ENCODE results near the gene SELENOV. TPM values are rescaled to one million over a fixed set of nuclear protein-coding genes. Genes with fewer than 3 reads are reported as not detected.

The SELENOV gene
- total RNA-seq, 1 donor from 2014 or later = not detected

GRCh38 chr19:39546599-39546998 lies 31.7 kb downstream of the SELENOV start:
- peaks cover 28% of the 10 kb centered on the region for H3K27me3 Mint-ChIP-seq (ENCODE audit: low read depth, unreplicated experiment)
- no peak for TF ChIP-seq EZH2 (IDR thresholded peaks at IDR 0.05; ENCODE audit: insufficient read depth, low read length)
- no peak for TF ChIP-seq CTCF (IDR thresholded peaks at IDR 0.05; ENCODE audit: insufficient read depth, low read depth, low read length)
- no peak for FAIRE-seq

GRCh38 chr19:39550197-39550596 lies 35.3 kb downstream of the SELENOV start:
- Mint-ChIP-seq H3K36me3 (ENCODE audit: low read depth, unreplicated experiment) (no peaks in the 10 kb centered on the region), H3K27me3 (ENCODE audit: low read depth, unreplicated experiment) (peaks cover 49% of the 10 kb centered on the region), H3K4me1 (ENCODE audit: low read depth, unreplicated experiment) (no peaks in the 10 kb centered on the region), H3K4me3 (ENCODE audit: unreplicated experiment) (no peak overlapping the region), H3K9me3 (ENCODE audit: unreplicated experiment) (no peaks in the 10 kb centered on the region), H3K27ac (ENCODE audit: unreplicated experiment) (no peak overlapping the region)
- no peak overlapping the region for H3K9ac ChIP-seq (ENCODE audit: low read length)
- H2AFZ ChIP-seq (ENCODE audit: low read depth, low read length) = no peak overlapping the region
- peaks cover 6% of the 10 kb centered on the region for H3K27me3 ChIP-seq (ENCODE audit: insufficient read depth, low read length)
- H3K4me3 ChIP-seq (ENCODE audit: insufficient read depth, low read depth, low read length) = no peak overlapping the region
- H3K36me3 ChIP-seq (ENCODE audit: insufficient read depth, low read length) = no peaks in the 10 kb centered on the region
- no peaks in the 10 kb centered on the region for H3K4me1 ChIP-seq (ENCODE audit: insufficient read depth, low read length)
- H3K27ac ChIP-seq (ENCODE audit: low read depth, low read length) = no peak overlapping the region
- TF ChIP-seq EZH2 (IDR thresholded peaks at IDR 0.05; ENCODE audit: insufficient read depth, low read length) (no peak), CTCF (IDR thresholded peaks at IDR 0.05; ENCODE audit: insufficient read depth, low read depth, low read length) (no peak)
- H4K20me1 ChIP-seq (ENCODE audit: insufficient read depth, low read length) = no peaks in the 10 kb centered on the region
- no peak for FAIRE-seq
- no peak overlapping the region for H3K4me2 ChIP-seq (ENCODE audit: low read length)
- H3K9me3 ChIP-seq (ENCODE audit: insufficient read depth, low read depth, low read length) = no peaks in the 10 kb centered on the region
- no peak for DNase-seq (ENCODE audit: low read depth)
- H3K79me2 ChIP-seq (ENCODE audit: insufficient read depth, low read length) = no peaks in the 10 kb centered on the region

More at GRCh38 chr19:39546599-39546998, 31.7 kb downstream of the SELENOV start:
- peaks cover 3% of the 10 kb centered on the region for H3K27me3 ChIP-seq (ENCODE audit: insufficient read depth, low read length)
- no peak overlapping the region for H3K4me2 ChIP-seq (ENCODE audit: low read length)
- H3K4me3 ChIP-seq (ENCODE audit: insufficient read depth, low read depth, low read length) = no peak overlapping the region
- Mint-ChIP-seq H3K9me3 (ENCODE audit: unreplicated experiment) (no peaks in the 10 kb centered on the region), H3K27ac (ENCODE audit: unreplicated experiment) (no peak overlapping the region), H3K36me3 (ENCODE audit: low read depth, unreplicated experiment) (no peaks in the 10 kb centered on the region), H3K4me3 (ENCODE audit: unreplicated experiment) (no peak overlapping the region), H3K4me1 (ENCODE audit: low read depth, unreplicated experiment) (peaks cover 2% of the 10 kb centered on the region)
- no peak overlapping the region for H3K27ac ChIP-seq (ENCODE audit: low read depth, low read length)
- H3K9me3 ChIP-seq (ENCODE audit: insufficient read depth, low read depth, low read length) = no peaks in the 10 kb centered on the region
- H2AFZ ChIP-seq (ENCODE audit: low read depth, low read length) = no peak overlapping the region
- DNase-seq (ENCODE audit: low read depth) = no peak
- H3K4me1 ChIP-seq (ENCODE audit: insufficient read depth, low read length) = no peaks in the 10 kb centered on the region
- H4K20me1 ChIP-seq (ENCODE audit: insufficient read depth, low read length) = no peaks in the 10 kb centered on the region
- H3K9ac ChIP-seq (ENCODE audit: low read length) = no peak overlapping the region
- no peaks in the 10 kb centered on the region for H3K36me3 ChIP-seq (ENCODE audit: insufficient read depth, low read length)
- H3K79me2 ChIP-seq (ENCODE audit: insufficient read depth, low read length) = no peaks in the 10 kb centered on the region

- no peak for FAIRE-seq
- Histone ChIP-seq H3K27ac (ENCODE audit: low read depth, low read length) (no peak overlapping the region), H3K4me1 (ENCODE audit: insufficient read depth, low read length) (no peaks in the 10 kb centered on the region), H4K20me1 (ENCODE audit: insufficient read depth, low read length) (no peaks in the 10 kb centered on the region), H3K4me2 (ENCODE audit: low read length) (no peak overlapping the region), H3K4me3 (ENCODE audit: insufficient read depth, low read depth, low read length) (no peak overlapping the region), H3K9me3 (ENCODE audit: insufficient read depth, low read depth, low read length) (no peaks in the 10 kb centered on the region), H3K9ac (ENCODE audit: low read length) (no peak overlapping the region), H3K36me3 (ENCODE audit: insufficient read depth, low read length) (no peaks in the 10 kb centered on the region), H3K27me3 (ENCODE audit: insufficient read depth, low read length) (peaks cover 3% of the 10 kb centered on the region), H2AFZ (ENCODE audit: low read depth, low read length) (no peak overlapping the region), H3K79me2 (ENCODE audit: insufficient read depth, low read length) (no peaks in the 10 kb centered on the region)
- no peak for TF ChIP-seq EZH2 (IDR thresholded peaks at IDR 0.05; ENCODE audit: insufficient read depth, low read length)
- no peak for TF ChIP-seq CTCF (IDR thresholded peaks at IDR 0.05; ENCODE audit: insufficient read depth, low read depth, low read length)
- Mint-ChIP-seq H3K36me3 (ENCODE audit: low read depth, unreplicated experiment) (no peaks in the 10 kb centered on the region), H3K27ac (ENCODE audit: unreplicated experiment) (no peak overlapping the region), H3K9me3 (ENCODE audit: unreplicated experiment) (no peaks in the 10 kb centered on the region), H3K4me1 (ENCODE audit: low read depth, unreplicated experiment) (no peaks in the 10 kb centered on the region), H3K27me3 (ENCODE audit: low read depth, unreplicated experiment) (peaks cover 42% of the 10 kb centered on the region), H3K4me3 (ENCODE audit: unreplicated experiment) (no peak overlapping the region)
- DNase-seq (ENCODE audit: low read depth) = no peak
Observed at GRCh38 chr19:39553082-39553652, 38.2 kb downstream of the SELENOV start.

All from astrocyte (in vitro differentiated cells and primary cell).